Vagina (tissue), 2 donors: Measurements from ENCODE around the gene MFSD12. TPM values are rescaled to one million over a fixed set of nuclear protein-coding genes. Genes with fewer than 3 reads are reported as not detected.
A peak's percentile ranks its signal among the peaks of the same experiment; 100 is the strongest.

Experiments used
- DNase-seq, 2 donors: peaks; one replicate each; pipeline ENCODE4 v3.0.0-alpha.2; 2017; ENCODE audit errors: extremely low spot score in 2 of 2
- H3K27ac ChIP-seq: fragments of 200-600 bp; sonication (generic); one replicate; pipeline ENCODE4 v1.5.1; 2019
- H3K27me3 ChIP-seq: fragments of 200-600 bp; sonication (generic); one replicate; pipeline ENCODE4 v1.5.1; 2019
- H3K36me3 ChIP-seq, 2 donors: fragments of 200-600 bp; sonication (generic); one replicate each; pipeline ENCODE4 v1.5.1; 2017 to 2019
- H3K4me1 ChIP-seq: fragments of 200-600 bp; sonication (generic); one replicate; pipeline ENCODE4 v1.5.1; 2019
- H3K4me3 ChIP-seq, 2 donors: fragments of 200-600 bp; sonication (generic); 1 replicate in 1 of 2; 2 replicates in 1 of 2; pipeline ENCODE4 v1.5.1; 2016 to 2019
- H3K9me3 ChIP-seq: fragments of 200-600 bp; sonication (generic); one replicate; pipeline ENCODE4 v1.5.1; 2019
- CTCF ChIP-seq, 3 experiments: fragments of 450-650 bp in 2 of 3; fragments of 200-600 bp in 1 of 3; sonication (generic) in 1 of 3; IDR thresholded peaks; one replicate each; pipeline ENCODE4 v1.5.1; 2017 to 2019; ENCODE audit warnings: antibody characterized with exemption in 3 of 3, mild to moderate bottlenecking in 2 of 3, moderate library complexity in 2 of 3
- POLR2A ChIP-seq, 2 donors: fragments of 450-650 bp; IDR thresholded peaks; one replicate each; pipeline ENCODE4 v1.6.1; 2017; ENCODE audit warnings: antibody characterized with exemption in 2 of 2, mild to moderate bottlenecking in 2 of 2, moderate library complexity in 2 of 2
- POLR2AphosphoS5 ChIP-seq, 2 donors: sonication (generic); formaldehyde crosslinking; IDR thresholded peaks; one replicate each; pipeline ENCODE4 v1.9.0; 2017; ENCODE audit warnings: antibody characterized with exemption in 2 of 2, mild to moderate bottlenecking in 2 of 2, low read depth in 1 of 2; ENCODE audit not compliant: insufficient read depth in 1 of 2
- intact Hi-C: fragments of 100-400 bp; cut with DNase I; formaldehyde crosslinking; loops from one replicate; pipeline ENCODE4 v1.15.1; 2023
- total RNA-seq: library from RNA; depleted of rRNA; stranded (reverse); fragments of >200 nt; gene quantifications from one replicate; pipeline ENCODE4 v1.2.3, GENCODE V29; 2016

The MFSD12 gene
- total RNA-seq, 1 donor from 2014 or later: 48.4 TPM

GRCh38 chr19:3577723-3578344, 20.4 kb upstream of the MFSD12 start:
- Histone ChIP-seq H3K9me3 (no peaks in the 10 kb centered on the region), H3K4me3 (no peak overlapping the region), H3K36me3 (no peaks in the 10 kb centered on the region), H3K27me3 (no peaks in the 10 kb centered on the region), H3K4me1 (peaks cover 27% of the 10 kb centered on the region), H3K27ac (peak overlapping the region; percentile 54)
- intact Hi-C loops: loop anchor here (5.0 kb wide), 1 partner anchor 39 kb away; no protein-coding TSS in a partner anchor
- no peak for DNase-seq
- TF ChIP-seq CTCF (IDR thresholded peaks at IDR 0.05) (no peak), POLR2A (IDR thresholded peaks at IDR 0.05) (no peak), POLR2AphosphoS5 (IDR thresholded peaks at IDR 0.05; ENCODE audit: insufficient read depth in 1 of 2, low read depth in 1 of 2) (no peak)

- Histone ChIP-seq H3K36me3 (no peaks in the 10 kb centered on the region), H3K4me1 (peaks cover 33% of the 10 kb centered on the region), H3K27me3 (no peaks in the 10 kb centered on the region), H3K9me3 (no peaks in the 10 kb centered on the region), H3K27ac (peak overlapping the region; percentile 54), H3K4me3 (peak overlapping the region; percentile 35 to 51)
- intact Hi-C loops: loop anchor here (5.0 kb wide), 1 partner anchor 40 kb away; no protein-coding TSS in a partner anchor
- peak in 1 of 2 donors; percentile 45 for TF ChIP-seq POLR2AphosphoS5 (IDR thresholded peaks at IDR 0.05; ENCODE audit: insufficient read depth in 1 of 2, low read depth in 1 of 2)
- no peak for TF ChIP-seq CTCF (IDR thresholded peaks at IDR 0.05)
- DNase-seq: no peak
Observed at GRCh38 chr19:3576696-3577443, 19.5 kb upstream of the MFSD12 start.

DNA sequence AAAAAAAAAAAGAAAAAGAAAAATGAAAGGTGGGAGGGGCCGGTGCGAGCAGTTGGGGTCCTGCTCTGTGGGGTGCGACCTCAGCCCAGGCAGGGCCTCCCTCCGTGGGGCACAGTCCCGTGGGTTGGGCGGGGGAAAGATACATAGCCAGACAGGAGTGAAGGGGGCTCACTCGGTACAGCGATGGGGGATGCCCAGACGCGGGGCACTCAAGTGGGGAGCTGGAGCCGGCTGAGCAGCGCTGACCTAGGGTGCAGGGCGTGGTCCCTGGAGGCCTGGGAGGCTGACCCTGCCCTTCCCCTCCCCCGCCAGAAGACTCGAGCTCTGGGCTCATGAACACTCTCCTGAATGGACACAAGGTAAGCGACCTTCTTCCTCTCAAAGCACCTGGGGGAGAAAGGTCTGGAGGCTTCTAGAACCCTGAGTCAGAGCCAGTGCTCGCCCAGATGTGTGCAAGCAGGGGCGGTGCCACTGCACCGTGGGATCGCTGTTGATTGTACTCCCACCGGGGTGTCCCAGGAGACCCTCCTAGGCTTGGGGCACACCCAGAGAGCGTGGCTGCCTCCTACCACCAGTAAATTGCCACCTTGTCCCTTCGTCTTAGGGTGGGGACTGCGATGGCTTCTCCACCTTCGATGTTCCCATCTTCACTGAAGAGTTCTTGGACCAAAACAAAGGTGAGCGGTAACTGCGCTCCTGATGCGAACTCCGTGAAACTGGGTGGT, 18.7 kb upstream of the MFSD12 start:
- intact Hi-C loops: loop anchor here (5.0 kb wide), 1 partner anchor 41 kb away; no protein-coding TSS in a partner anchor
- no peaks in the 10 kb centered on the region for H3K36me3 ChIP-seq
- no peaks in the 10 kb centered on the region for H3K9me3 ChIP-seq
- H3K4me1 ChIP-seq: peaks cover 34% of the 10 kb centered on the region
- no peaks in the 10 kb centered on the region for H3K27me3 ChIP-seq
- peak overlapping the region; percentile 35 to 51 for H3K4me3 ChIP-seq
- TF ChIP-seq CTCF (IDR thresholded peaks at IDR 0.05) (no peak), POLR2A (IDR thresholded peaks at IDR 0.05) (no peak), POLR2AphosphoS5 (IDR thresholded peaks at IDR 0.05; ENCODE audit: insufficient read depth in 1 of 2, low read depth in 1 of 2) (no peak)
- peak overlapping the region; percentile 54 for H3K27ac ChIP-seq
- no peak for DNase-seq

GRCh38 chr19:3575260-3575741, 17.9 kb upstream of the MFSD12 start:
- Histone ChIP-seq H3K36me3 (no peaks in the 10 kb centered on the region), H3K4me1 (peaks cover 34% of the 10 kb centered on the region), H3K9me3 (no peaks in the 10 kb centered on the region), H3K27me3 (no peaks in the 10 kb centered on the region), H3K4me3 (no peak overlapping the region), H3K27ac (no peak overlapping the region)
- intact Hi-C loops: loop anchor here (5.0 kb wide), 1 partner anchor 42 kb away; no protein-coding TSS in a partner anchor
- DNase-seq: no peak
- TF ChIP-seq POLR2AphosphoS5 (IDR thresholded peaks at IDR 0.05; ENCODE audit: insufficient read depth in 1 of 2, low read depth in 1 of 2) (no peak), POLR2A (IDR thresholded peaks at IDR 0.05) (no peak), CTCF (IDR thresholded peaks at IDR 0.05) (no peak)
